Upper lobe of left lung (tissue), 4 donors: ENCODE data around the gene MLST8.

Experiments
- CTCF ChIP-seq, 6 experiments: fragments of 450-650 bp in 4 of 6; fragments of 200-600 bp in 2 of 6; sonication (generic) in 2 of 6; IDR thresholded peaks; one replicate each; pipeline ENCODE4 v1.5.1; 2016 to 2019; ENCODE audit warnings: antibody characterized with exemption in 6 of 6
- EP300 ChIP-seq, 4 donors: sonication (generic); formaldehyde crosslinking; IDR thresholded peaks; one replicate each; pipeline ENCODE4 v1.5.1; 2017; ENCODE audit warnings: antibody characterized with exemption in 4 of 4, control low read depth in 2 of 4
- POLR2AphosphoS5 ChIP-seq, 2 donors: sonication (generic); formaldehyde crosslinking; IDR thresholded peaks; one replicate each; pipeline ENCODE4 v1.5.1; 2017; ENCODE audit warnings: antibody characterized with exemption in 2 of 2

- TF ChIP-seq CTCF (IDR thresholded peaks at IDR 0.05) (no peak), EP300 (IDR thresholded peaks at IDR 0.05) (no peak), POLR2AphosphoS5 (IDR thresholded peaks at IDR 0.05) (no peak)
These were observed 29.2 kb upstream of the MLST8 start for GRCh38 chr16:2176047-2176446.
